HUES48 (cell line): Measurements from ENCODE around the gene FCGR3B.
"Not testable (repeated sequence)": the region's sequence is repeated elsewhere in the genome, so short reads cannot be mapped to it uniquely, and the experiment has no call there.

Experiments used
- H3K27ac ChIP-seq: one replicate; pipeline ENCODE4 v1.7.0; 2013; ENCODE audit warnings: low read depth, low read length, inconsistent platforms
- H3K27me3 ChIP-seq: 2 replicates; pipeline ENCODE4 v1.6.1; 2013; ENCODE audit warnings: mild to moderate bottlenecking, low read length; ENCODE audit not compliant: control insufficient read depth, insufficient read depth
- H3K36me3 ChIP-seq: 2 replicates; pipeline ENCODE4 v1.6.1; 2013; ENCODE audit warnings: low read length; ENCODE audit not compliant: control insufficient read depth, insufficient read depth
- H3K4me1 ChIP-seq: 2 replicates; pipeline ENCODE4 v1.6.1; 2013; ENCODE audit warnings: mild to moderate bottlenecking, low read length; ENCODE audit not compliant: control insufficient read depth, insufficient read depth
- H3K4me3 ChIP-seq: 2 replicates; pipeline ENCODE4 v1.5.1; 2013; ENCODE audit warnings: mild to moderate bottlenecking, low read depth, low read length
- H3K9ac ChIP-seq: 2 replicates; pipeline ENCODE4 v1.6.1; 2013; ENCODE audit warnings: mild to moderate bottlenecking, low read depth, low read length, moderate library complexity
- H3K9me3 ChIP-seq: 2 replicates; pipeline ENCODE4 v1.6.1; 2013; ENCODE audit warnings: low read length; ENCODE audit not compliant: control insufficient read depth, insufficient read depth

Gene FCGR3B

DNA sequence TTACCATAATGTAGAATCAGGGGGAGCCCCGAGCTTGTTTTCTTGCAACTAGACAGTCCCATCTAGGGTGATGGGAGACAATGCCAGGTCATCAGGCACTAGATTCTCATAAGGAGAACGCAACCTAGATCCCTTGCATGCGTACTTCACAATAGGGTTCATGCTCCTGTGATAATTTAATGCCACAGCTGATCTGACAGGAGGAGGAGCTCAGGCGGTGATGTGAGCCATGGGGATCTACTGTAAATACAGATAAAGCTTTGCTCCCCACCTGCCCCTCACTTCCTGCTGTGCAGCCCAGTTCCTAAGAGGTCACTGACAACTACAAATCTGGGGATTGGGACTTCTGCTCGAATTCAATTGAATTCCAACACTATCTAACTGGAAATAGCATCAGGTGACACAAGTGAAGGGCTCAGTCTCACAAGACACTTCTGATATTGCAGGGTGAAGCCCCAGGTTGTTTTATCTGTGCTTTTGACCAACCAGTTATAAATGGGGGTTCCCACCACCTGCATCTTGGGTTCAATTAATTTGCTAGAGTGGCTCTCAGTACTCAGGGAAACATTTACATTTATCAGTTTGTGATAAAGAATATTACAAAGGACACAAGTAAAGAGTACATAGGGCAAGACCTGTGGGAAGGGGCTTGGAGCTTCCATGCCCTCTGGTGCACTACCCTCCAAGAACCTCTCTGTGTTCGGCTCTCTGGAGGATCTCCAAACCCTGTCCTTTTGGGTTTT lies 7.4 kb upstream of the FCGR3B start:
- H3K27me3 ChIP-seq, H3K9ac ChIP-seq, H3K4me1 ChIP-seq, H3K36me3 ChIP-seq, H3K27ac ChIP-seq, H3K9me3 ChIP-seq, H3K4me3 ChIP-seq: not testable (repeated sequence)

DNA sequence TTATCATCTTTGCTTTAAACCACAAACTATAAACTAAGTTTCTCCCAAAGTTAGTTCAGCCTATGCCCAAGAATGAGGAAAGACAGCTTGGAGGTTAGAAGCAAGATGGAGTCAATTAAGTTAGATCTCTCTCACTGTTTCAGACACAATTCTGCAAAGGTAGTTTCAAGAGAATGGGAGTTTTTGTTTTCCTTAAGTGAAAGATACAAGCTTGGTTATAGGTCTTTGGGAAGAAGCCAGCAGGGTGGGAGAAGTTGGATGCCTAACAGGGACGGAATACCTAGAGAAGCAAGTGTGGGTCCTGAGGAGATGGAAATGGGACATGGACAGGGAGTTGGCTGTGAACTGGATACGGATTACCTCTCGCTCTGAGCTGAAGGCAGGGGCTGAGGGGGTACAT lies 6.0 kb upstream of the FCGR3B start:
- not testable (repeated sequence) for H3K9ac ChIP-seq, H3K27ac ChIP-seq, H3K9me3 ChIP-seq, H3K27me3 ChIP-seq, H3K4me1 ChIP-seq, H3K36me3 ChIP-seq, H3K4me3 ChIP-seq

- H3K27me3 ChIP-seq, H3K4me1 ChIP-seq, H3K36me3 ChIP-seq, H3K9ac ChIP-seq, H3K9me3 ChIP-seq, H3K27ac ChIP-seq, H3K4me3 ChIP-seq: not testable (repeated sequence)
Observed at GRCh38 chr1:161636189-161636782, 5.3 kb upstream of the FCGR3B start.

GRCh38 chr1:161634993-161635392 lies 4.0 kb upstream of the FCGR3B start:
- H3K4me1 ChIP-seq, H3K27ac ChIP-seq, H3K27me3 ChIP-seq, H3K9ac ChIP-seq, H3K4me3 ChIP-seq, H3K36me3 ChIP-seq, H3K9me3 ChIP-seq: not testable (repeated sequence)

DNA sequence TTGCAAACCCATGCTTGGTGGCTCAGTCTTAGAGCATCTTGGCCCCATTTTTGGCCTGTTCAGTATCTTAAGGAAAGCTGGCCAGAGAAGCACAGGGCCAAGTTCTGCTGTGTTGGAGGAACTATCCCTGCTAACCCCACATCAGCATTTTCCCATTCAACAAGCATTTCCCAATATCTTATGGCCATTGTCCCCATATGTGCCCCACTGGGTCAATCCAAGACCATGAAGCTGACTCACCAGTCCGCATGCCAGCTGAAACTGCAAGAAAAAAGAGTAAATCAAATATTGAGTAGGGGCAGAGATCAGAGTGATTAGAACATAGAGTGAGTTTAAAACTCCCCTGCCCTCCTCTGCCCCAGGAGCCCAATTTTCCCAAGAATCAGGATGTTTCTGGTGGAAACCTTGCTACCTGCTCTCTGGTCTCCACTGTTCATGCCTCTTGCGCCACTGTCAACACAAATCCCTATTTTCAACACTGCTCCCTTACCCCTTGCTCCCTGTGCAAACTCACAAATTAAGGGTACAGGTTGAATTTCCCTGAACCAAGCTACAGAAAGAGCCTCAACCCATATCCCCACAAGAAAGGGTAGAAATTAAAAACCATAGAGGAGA lies 741 bp downstream of the FCGR3B start:
- not testable (repeated sequence) for H3K9ac ChIP-seq, H3K27ac ChIP-seq, H3K27me3 ChIP-seq, H3K9me3 ChIP-seq, H3K4me3 ChIP-seq, H3K36me3 ChIP-seq, H3K4me1 ChIP-seq

GRCh38 chr1:161626445-161627146 lies 4.4 kb downstream of the FCGR3B start:
- H3K4me3 ChIP-seq, H3K36me3 ChIP-seq, H3K9ac ChIP-seq, H3K4me1 ChIP-seq, H3K27ac ChIP-seq, H3K9me3 ChIP-seq: not testable (repeated sequence)
- peaks cover 10% of the 10 kb centered on the region for H3K27me3 ChIP-seq

DNA sequence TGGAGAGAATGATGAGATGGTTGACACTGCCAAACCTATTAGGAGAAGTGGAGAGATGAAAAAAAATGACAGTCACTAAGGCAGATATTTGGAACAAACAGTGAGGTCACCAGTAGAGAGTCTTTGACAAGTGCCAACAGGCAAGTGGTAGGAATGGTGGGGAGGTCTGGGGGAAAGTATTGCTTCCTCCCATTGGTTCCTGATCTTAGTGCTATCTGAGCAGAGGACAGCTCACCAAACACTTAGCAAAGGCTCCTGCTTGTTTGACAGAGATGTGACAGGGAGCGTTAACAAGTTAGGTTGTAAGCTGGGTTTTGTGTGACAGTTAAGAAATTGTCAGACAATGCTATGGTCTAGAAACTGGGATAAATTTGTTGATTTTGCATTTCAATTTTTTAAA lies 6.4 kb downstream of the FCGR3B start:
- H3K27ac ChIP-seq, H3K9ac ChIP-seq: not testable (repeated sequence)

DNA sequence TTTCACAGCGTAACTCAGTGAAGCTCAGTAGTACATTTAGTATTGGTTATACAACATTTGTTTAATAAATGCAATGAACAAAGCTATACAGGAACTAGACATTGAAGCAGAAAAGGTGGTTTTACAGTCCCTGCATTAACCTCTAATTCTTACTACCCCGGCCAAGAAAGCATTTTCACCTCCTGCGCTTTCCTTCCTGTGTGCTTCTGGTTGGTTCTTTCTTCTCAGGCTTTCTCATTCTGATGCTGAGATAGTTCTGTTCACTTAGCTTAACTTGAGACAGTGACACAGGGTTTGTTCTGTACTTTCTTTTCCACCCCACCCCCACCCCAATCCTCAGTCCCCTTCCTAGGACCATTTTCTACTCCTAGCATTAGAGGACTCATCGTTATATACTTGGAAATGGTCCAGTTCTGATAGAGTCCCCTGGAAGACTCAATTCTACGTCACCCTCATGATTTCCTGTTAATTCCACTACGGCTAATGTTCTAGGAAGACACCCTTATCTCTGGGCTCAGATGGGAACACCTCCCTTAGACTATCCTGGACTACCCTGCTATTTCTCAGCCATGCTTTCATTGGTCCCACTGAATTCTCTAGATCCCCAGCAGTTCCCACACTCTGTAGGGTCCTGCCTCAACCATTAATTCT lies 7.5 kb downstream of the FCGR3B start:
- H3K4me1 ChIP-seq, H3K27ac ChIP-seq: not testable (repeated sequence)

More for the DNA sequence above, 6.4 kb downstream of the FCGR3B start:
- not testable (repeated sequence) for H3K4me1 ChIP-seq, H3K36me3 ChIP-seq, H3K4me3 ChIP-seq, H3K9me3 ChIP-seq
- H3K27me3 ChIP-seq, result peaks cover 10% of the 10 kb centered on the region

GRCh38 chr1:161622054-161622453 lies 8.9 kb downstream of the FCGR3B start:
- H3K36me3 ChIP-seq, H3K4me1 ChIP-seq, H3K9me3 ChIP-seq, H3K27ac ChIP-seq, H3K9ac ChIP-seq: not testable (repeated sequence)
- Histone ChIP-seq H3K4me3 (peak overlapping the region; percentile 87), H3K27me3 (peaks cover 10% of the 10 kb centered on the region)

More for the DNA sequence above, 7.5 kb downstream of the FCGR3B start:
- H3K9ac ChIP-seq, H3K4me3 ChIP-seq, H3K36me3 ChIP-seq, H3K9me3 ChIP-seq: not testable (repeated sequence)
- H3K27me3 ChIP-seq, result peaks cover 10% of the 10 kb centered on the region

DNA sequence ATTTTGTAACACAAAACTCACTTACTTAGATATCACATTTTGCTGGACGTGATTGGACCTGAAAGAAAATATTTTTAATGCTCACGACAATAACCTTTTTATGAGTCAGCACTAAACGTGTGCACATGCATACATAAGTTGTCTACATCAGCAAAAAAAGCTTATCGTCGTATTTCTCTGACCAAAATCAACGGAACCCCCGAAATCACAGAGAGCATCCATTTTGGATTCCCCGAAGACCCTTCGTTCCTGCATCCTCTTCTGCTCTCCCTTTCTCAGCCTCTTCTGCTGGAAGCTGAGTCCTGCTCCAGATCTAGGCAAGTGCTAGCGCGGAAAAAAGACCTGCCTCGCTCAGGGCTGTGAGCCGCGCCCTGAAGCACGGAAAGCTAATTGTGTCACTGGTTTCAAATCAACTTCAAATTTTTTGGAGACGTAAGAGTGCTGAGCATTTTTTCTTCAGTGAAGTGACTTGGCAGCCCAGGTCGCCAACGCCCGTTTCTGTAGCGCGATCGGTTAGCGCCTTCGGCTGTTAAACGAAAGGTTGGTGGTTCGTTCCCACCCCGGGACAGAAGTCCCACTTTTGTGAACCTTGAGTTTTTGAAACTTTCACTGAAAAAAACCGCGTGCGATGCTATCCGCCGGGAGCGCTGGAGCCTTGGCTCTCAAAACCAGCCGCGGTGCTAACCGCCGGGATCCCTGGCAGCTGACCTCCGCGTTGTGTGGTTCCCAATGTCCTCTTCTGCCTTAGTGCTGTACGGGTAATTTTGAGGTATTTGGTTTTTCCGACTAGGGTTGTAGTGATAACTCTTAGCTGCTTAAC lies 9.6 kb downstream of the FCGR3B start:
- H3K36me3 ChIP-seq, H3K9me3 ChIP-seq, H3K4me1 ChIP-seq: not testable (repeated sequence)
- H3K27ac ChIP-seq, result peak overlapping the region; percentile 73
- peak overlapping the region; percentile 87 for H3K4me3 ChIP-seq
- H3K9ac ChIP-seq, result peak overlapping the region; percentile 75
- peaks cover 10% of the 10 kb centered on the region for H3K27me3 ChIP-seq
